GM12891 (cell line): Measurements from ENCODE around the gene UPF1.

Experiments
- POLR2A ChIP-seq: IDR thresholded peaks from 2 replicates; pipeline ENCODE4 v1.6.1; 2011; ENCODE audit warnings: low read depth, low read length, control low read depth
- POLR2AphosphoS5 ChIP-seq: IDR thresholded peaks from 2 replicates; pipeline ENCODE4 v1.6.1; 2011; ENCODE audit warnings: low read depth, low read length, control low read depth
- SPI1 ChIP-seq: IDR thresholded peaks from 2 replicates; pipeline ENCODE4 v1.6.1; 2011; ENCODE audit warnings: low read depth, low read length, control low read depth
- TAF1 ChIP-seq: IDR thresholded peaks from 2 replicates; pipeline ENCODE4 v1.6.1; 2011; ENCODE audit warnings: low read depth, low read length, control low read depth

DNA sequence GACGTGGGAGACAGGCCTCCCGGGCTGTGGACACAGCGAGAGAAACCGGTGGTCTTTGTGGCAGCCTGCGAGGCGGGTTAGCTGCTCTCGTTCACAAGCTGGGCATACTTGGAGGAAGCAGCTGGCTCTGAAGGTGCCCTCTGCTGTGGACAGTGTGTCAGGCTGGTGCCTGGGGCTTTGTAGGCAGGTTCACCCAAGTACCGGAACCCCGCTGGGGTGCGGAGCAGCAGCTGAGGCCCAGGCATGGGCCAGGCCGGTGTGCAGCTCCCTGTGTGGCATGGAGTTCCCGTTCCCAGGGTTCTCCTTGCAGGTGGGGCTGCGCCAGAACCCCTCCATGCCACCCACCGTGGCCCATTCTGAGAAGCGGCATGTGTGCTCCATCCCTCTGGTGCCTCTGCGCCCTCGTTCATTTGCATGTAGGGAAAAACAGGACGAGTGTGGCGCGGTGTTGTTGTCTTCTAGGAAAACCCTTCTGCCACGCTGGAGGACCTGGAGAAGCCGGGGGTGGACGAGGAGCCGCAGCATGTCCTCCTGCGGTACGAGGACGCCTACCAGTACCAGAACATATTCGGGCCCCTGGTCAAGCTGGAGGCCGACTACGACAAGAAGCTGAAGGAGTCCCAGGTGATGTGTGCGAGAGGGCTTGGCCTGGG, 20.0 kb downstream of the UPF1 start:
- TF ChIP-seq POLR2A = no peak
- TF ChIP-seq POLR2AphosphoS5 = no peak
- TF ChIP-seq TAF1 = no peak
- TF ChIP-seq SPI1 = no peak
